GM18511 (cell line): ENCODE results near the gene OR9I1.

Experiments used
- ATAC-seq: cut with Tn5 transposase; IDR thresholded peaks from one replicate; pipeline ENCODE4 v1.9.1; 2021; ENCODE audit warnings: mild to moderate bottlenecking, moderate library complexity; ENCODE audit not compliant: unreplicated experiment

OR9I1 gene

GRCh38 chr11:58125469-58125868 is at the start of gene OR9I1:
TSS of gene OR9I1 (minus strand) at chr11:58125530. CDS start at chr11:58119444, 6,086 bp downstream.
- no peak for ATAC-seq

- ATAC-seq = no peak
Observed at GRCh38 chr11:58165504-58166106, 40.3 kb upstream of the OR9I1 start.

- ATAC-seq = no peak
Observed at GRCh38 chr11:58164990-58165389, 39.7 kb upstream of the OR9I1 start.

- no peak for ATAC-seq
Observed at GRCh38 chr11:58164389-58164788, 39.1 kb upstream of the OR9I1 start.

- ATAC-seq = no peak
Observed at GRCh38 chr11:58152781-58153180, 27.5 kb upstream of the OR9I1 start.

GRCh38 chr11:58142761-58143160 is 17.4 kb upstream of the OR9I1 start:
- no peak for ATAC-seq

- no peak for ATAC-seq
Observed at GRCh38 chr11:58135171-58135570, 9.8 kb upstream of the OR9I1 start.

- no peak for ATAC-seq
Observed at GRCh38 chr11:58134151-58134550, 8.8 kb upstream of the OR9I1 start.

GRCh38 chr11:58133309-58134076 is 8.2 kb upstream of the OR9I1 start:
- ATAC-seq = no peak

- no peak for ATAC-seq
Observed at GRCh38 chr11:58127350-58127749, 2.0 kb upstream of the OR9I1 start.

- ATAC-seq = no peak
Observed at GRCh38 chr11:58121096-58121495, 4.2 kb downstream of the OR9I1 start.

- ATAC-seq = no peak
Observed at GRCh38 chr11:58097437-58097836, 27.9 kb downstream of the OR9I1 start.

GRCh38 chr11:58086528-58086927 is 38.8 kb downstream of the OR9I1 start:
- no peak for ATAC-seq

- ATAC-seq = no peak
Observed at GRCh38 chr11:58075781-58076180, 49.5 kb downstream of the OR9I1 start.

- no peak for ATAC-seq
Observed at GRCh38 chr11:58070585-58070984, 54.7 kb downstream of the OR9I1 start.

- no peak for ATAC-seq
Observed at GRCh38 chr11:58068655-58069054, 56.7 kb downstream of the OR9I1 start.

- no peak for ATAC-seq
Observed at GRCh38 chr11:58067685-58068084, 57.6 kb downstream of the OR9I1 start.
